ENCODE measurements around the gene NDST1. TPM values are rescaled to one million over a fixed set of nuclear protein-coding genes. Genes with fewer than 3 reads are reported as not detected.

Gene NDST1
- total RNA-seq, 1 experiment from 2014 or later: 68.9 TPM

DNA sequence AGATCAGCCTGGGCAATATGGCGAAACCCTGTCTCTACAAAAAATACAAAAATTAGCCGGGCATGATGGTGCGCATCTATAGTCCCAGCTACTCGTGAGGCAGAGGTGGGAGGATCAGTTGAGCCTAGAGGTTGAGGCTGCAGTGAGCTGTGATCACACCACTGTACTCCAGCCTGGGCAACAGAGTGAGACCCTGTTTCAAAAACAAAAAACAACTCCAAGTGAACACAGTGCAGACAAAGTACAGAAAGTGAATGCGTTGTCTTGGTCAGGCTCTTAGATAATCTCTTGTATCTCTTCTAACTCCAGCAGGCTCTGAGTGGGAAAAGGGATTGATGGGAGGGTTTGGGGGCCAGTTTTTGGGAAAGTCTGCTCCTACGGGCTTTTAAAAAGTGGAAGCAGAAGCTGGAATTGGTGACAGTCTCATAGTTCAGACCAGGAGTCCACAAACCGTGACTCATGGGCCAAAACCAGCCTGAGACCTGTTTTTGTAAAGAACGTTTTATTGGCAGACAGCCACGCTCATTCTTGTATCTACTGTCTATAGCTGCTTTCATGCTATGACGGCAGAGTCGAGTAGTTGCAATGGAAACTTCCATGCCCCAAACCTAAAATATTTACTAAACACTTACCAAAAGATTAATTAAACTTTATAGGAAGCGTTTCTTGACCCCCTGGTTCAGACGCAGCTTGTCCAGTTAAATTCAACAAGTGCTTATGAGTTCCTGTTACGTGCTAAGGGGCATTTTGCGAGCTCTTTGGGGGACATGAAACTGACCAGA, 32.9 kb downstream of the NDST1 start:
- peak; percentile 99 for DNase-seq (ENCODE audit: unreplicated experiment)
- H3K4me1 Mint-ChIP-seq (ENCODE audit: insufficient read depth, unreplicated experiment): peaks cover 36% of the 10 kb centered on the region
- peaks cover 93% of the 10 kb centered on the region for H3K36me3 Mint-ChIP-seq (ENCODE audit: insufficient read depth, unreplicated experiment)
- TF ChIP-seq, protein P1, sequence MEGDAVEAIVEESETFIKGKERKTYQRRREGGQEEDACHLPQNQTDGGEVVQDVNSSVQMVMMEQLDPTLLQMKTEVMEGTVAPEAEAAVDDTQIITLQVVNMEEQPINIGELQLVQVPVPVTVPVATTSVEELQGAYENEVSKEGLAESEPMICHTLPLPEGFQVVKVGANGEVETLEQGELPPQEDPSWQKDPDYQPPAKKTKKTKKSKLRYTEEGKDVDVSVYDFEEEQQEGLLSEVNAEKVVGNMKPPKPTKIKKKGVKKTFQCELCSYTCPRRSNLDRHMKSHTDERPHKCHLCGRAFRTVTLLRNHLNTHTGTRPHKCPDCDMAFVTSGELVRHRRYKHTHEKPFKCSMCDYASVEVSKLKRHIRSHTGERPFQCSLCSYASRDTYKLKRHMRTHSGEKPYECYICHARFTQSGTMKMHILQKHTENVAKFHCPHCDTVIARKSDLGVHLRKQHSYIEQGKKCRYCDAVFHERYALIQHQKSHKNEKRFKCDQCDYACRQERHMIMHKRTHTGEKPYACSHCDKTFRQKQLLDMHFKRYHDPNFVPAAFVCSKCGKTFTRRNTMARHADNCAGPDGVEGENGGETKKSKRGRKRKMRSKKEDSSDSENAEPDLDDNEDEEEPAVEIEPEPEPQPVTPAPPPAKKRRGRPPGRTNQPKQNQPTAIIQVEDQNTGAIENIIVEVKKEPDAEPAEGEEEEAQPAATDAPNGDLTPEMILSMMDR (IDR thresholded peaks at IDR 0.05; ENCODE audit: unreplicated experiment): no peak
- ChIA-PET CTCF (interaction anchor here (0.7 to 11.3 kb wide), 22 partner anchors 9 to 1161 kb away, joined by 3 to 142 read pairs (median 4); no protein-coding TSS in a partner anchor), POLR2A (interaction anchor here (0.6 to 4.2 kb wide), 22 partner anchors 9 to 1075 kb away, joined by 3 to 30 read pairs (median 5); partner anchors contain the start of genes RBM22 and RPS14)
- H3K27me3 Mint-ChIP-seq (ENCODE audit: insufficient read depth, unreplicated experiment): no peaks in the 10 kb centered on the region
- BruUV-seq (replicated peaks): no TSS peak
- peak overlapping the region; percentile 90 for H3K27ac Mint-ChIP-seq (ENCODE audit: low read depth, unreplicated experiment)
- H3K9me3 Mint-ChIP-seq (ENCODE audit: unreplicated experiment): no peaks in the 10 kb centered on the region
- H3K4me3 Mint-ChIP-seq (ENCODE audit: unreplicated experiment): peak overlapping the region; percentile 43
- intact Hi-C loops (cut with micrococcal nuclease): no loop called here

DNA sequence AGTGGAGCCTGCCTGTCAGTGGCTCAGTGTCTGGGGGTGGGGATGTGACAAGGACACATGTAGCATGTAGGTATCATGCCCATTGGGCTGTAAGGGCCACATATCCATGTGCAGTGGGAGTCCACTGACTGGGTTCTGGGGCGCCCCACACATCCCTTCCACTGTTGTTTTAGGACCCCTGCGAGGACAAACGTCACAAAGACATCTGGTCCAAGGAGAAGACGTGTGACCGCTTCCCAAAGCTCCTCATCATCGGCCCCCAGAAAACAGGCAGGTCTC, 33.4 kb downstream of the NDST1 start:
- no peaks in the 10 kb centered on the region for H3K27me3 Mint-ChIP-seq (ENCODE audit: insufficient read depth, unreplicated experiment)
- intact Hi-C loops (cut with micrococcal nuclease): no loop called here
- CTCF ChIA-PET: interaction anchor here (0.7 to 11.3 kb wide), 22 partner anchors 9 to 1160 kb away, joined by 3 to 142 read pairs (median 4); no protein-coding TSS in a partner anchor
- H3K27ac Mint-ChIP-seq (ENCODE audit: low read depth, unreplicated experiment): peak overlapping the region; percentile 90
- POLR2A ChIA-PET: interaction anchor here (0.6 to 4.2 kb wide), 22 partner anchors 10 to 1075 kb away, joined by 3 to 30 read pairs (median 5); partner anchors contain the start of genes RBM22 and RPS14
- DNase-seq (ENCODE audit: unreplicated experiment): no peak
- peaks cover 36% of the 10 kb centered on the region for H3K4me1 Mint-ChIP-seq (ENCODE audit: insufficient read depth, unreplicated experiment)
- TF ChIP-seq, protein P1 (IDR thresholded peaks at IDR 0.05; ENCODE audit: unreplicated experiment): no peak
- no peaks in the 10 kb centered on the region for H3K9me3 Mint-ChIP-seq (ENCODE audit: unreplicated experiment)
- peaks cover 93% of the 10 kb centered on the region for H3K36me3 Mint-ChIP-seq (ENCODE audit: insufficient read depth, unreplicated experiment)
- no peak overlapping the region for H3K4me3 Mint-ChIP-seq (ENCODE audit: unreplicated experiment)
- no TSS peak for BruUV-seq (replicated peaks)

DNA sequence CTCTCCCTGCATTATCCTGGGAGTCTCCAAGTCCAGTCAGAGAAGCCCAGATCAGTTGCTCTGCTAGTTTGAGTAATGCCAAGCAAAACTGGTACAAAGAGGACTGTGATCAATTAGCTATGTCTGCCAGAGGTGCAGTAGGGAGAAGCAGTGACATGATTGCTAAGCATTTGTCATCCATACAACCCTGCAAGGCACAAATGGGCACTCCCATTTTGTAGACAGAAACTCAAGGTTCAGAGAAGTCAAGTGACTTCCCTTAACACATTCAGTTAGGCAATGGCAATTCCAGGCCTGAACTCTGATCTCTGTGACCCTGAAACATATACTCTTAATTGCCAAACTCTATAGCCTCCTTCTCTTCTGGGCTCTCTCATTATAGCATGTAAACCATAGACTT, 34.0 kb downstream of the NDST1 start:
- Mint-ChIP-seq H3K27me3 (ENCODE audit: insufficient read depth, unreplicated experiment) (no peaks in the 10 kb centered on the region), H3K4me1 (ENCODE audit: insufficient read depth, unreplicated experiment) (peaks cover 36% of the 10 kb centered on the region), H3K36me3 (ENCODE audit: insufficient read depth, unreplicated experiment) (peaks cover 93% of the 10 kb centered on the region), H3K9me3 (ENCODE audit: unreplicated experiment) (no peaks in the 10 kb centered on the region), H3K4me3 (ENCODE audit: unreplicated experiment) (no peak overlapping the region), H3K27ac (ENCODE audit: low read depth, unreplicated experiment) (peak overlapping the region; percentile 90)
- TF ChIP-seq, protein P1 (IDR thresholded peaks at IDR 0.05; ENCODE audit: unreplicated experiment): no peak
- ChIA-PET POLR2A (interaction anchor here (0.5 to 4.2 kb wide), 13 partner anchors 10 to 158 kb away, joined by 3 to 30 read pairs (median 6); partner anchors contain the start of genes RBM22, RPS14 and SYNPO), CTCF (interaction anchor here (0.9 to 11.3 kb wide), 12 partner anchors 10 to 509 kb away, joined by 3 to 142 read pairs (median 5); no protein-coding TSS in a partner anchor)
- BruUV-seq (replicated peaks): no TSS peak
- peak; percentile 78 for DNase-seq (ENCODE audit: unreplicated experiment)
- intact Hi-C loops (cut with micrococcal nuclease): no loop called here

DNA sequence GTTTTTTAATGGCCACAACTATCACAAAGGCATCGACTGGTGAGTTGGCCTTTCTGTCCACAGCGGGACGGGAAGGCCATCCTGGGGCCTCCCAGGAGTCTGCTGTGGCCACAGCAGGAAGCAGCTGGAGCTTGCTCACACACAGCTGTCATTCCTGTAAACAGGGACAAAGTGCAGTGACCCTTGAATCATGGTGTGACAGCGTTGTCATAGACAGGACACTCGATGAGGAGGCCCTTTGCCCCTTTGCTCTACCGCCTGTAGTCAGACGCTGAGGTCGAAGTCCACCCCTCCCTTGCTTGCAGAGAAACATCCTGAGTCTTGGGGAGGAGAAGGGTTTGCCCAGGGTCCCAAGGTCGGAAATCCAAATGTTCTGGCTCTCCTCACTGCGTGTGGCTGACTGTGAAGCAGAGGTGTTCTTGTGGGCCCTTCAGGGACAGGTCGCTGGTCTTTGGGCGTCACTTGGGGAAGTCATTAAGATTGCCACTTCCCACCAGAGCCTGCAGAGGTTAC, 35.1 kb downstream of the NDST1 start:
- H3K36me3 Mint-ChIP-seq (ENCODE audit: insufficient read depth, unreplicated experiment): peaks cover 93% of the 10 kb centered on the region
- intact Hi-C loops (cut with micrococcal nuclease): no loop called here
- POLR2A ChIA-PET: interaction anchor here (1.3 to 4.2 kb wide), 6 partner anchors 13 to 157 kb away, joined by 3 to 30 read pairs (median 18); partner anchors contain the start of genes RBM22 and RPS14
- no TSS peak for BruUV-seq (replicated peaks)
- no peak overlapping the region for H3K4me3 Mint-ChIP-seq (ENCODE audit: unreplicated experiment)
- DNase-seq (ENCODE audit: unreplicated experiment): no peak
- no peaks in the 10 kb centered on the region for H3K27me3 Mint-ChIP-seq (ENCODE audit: insufficient read depth, unreplicated experiment)
- CTCF ChIA-PET: interaction anchor here (0.6 to 11.3 kb wide), 11 partner anchors 10 to 1364 kb away, joined by 3 to 142 read pairs (median 4); no protein-coding TSS in a partner anchor
- H3K9me3 Mint-ChIP-seq (ENCODE audit: unreplicated experiment): no peaks in the 10 kb centered on the region
- no peak overlapping the region for H3K27ac Mint-ChIP-seq (ENCODE audit: low read depth, unreplicated experiment)
- peaks cover 31% of the 10 kb centered on the region for H3K4me1 Mint-ChIP-seq (ENCODE audit: insufficient read depth, unreplicated experiment)
- TF ChIP-seq, protein P1 (IDR thresholded peaks at IDR 0.05; ENCODE audit: unreplicated experiment): no peak
